Esophagus muscularis mucosa (tissue), 4 donors: ENCODE data around the gene ZNF804A.

ENCODE experiments used
- CTCF ChIP-seq, 3 experiments: fragments of 200-600 bp in 2 of 3; fragments of 450-650 bp in 1 of 3; sonication (generic) in 2 of 3; IDR thresholded peaks; one replicate each; pipeline ENCODE4 v1.5.1; 2017 to 2019; ENCODE audit warnings: antibody characterized with exemption in 3 of 3, mild to moderate bottlenecking in 2 of 3, moderate library complexity in 1 of 3
- EP300 ChIP-seq: sonication (generic); formaldehyde crosslinking; IDR thresholded peaks from one replicate; pipeline ENCODE4 v1.6.1; 2017; ENCODE audit warnings: antibody characterized with exemption
- POLR2A ChIP-seq: fragments of 450-650 bp; IDR thresholded peaks from one replicate; pipeline ENCODE4 v1.6.1; 2017; ENCODE audit warnings: antibody characterized with exemption, moderate library complexity, mild to moderate bottlenecking, low read depth

- no peak for TF ChIP-seq CTCF (IDR thresholded peaks at IDR 0.05)
- TF ChIP-seq EP300, result no peak
- TF ChIP-seq POLR2A, result no peak
These were observed 323.3 kb downstream of the ZNF804A start for GRCh38 chr2:184921676-184922075.
